Measurements from ENCODE around the gene TNP1.

TNP1 gene

DNA sequence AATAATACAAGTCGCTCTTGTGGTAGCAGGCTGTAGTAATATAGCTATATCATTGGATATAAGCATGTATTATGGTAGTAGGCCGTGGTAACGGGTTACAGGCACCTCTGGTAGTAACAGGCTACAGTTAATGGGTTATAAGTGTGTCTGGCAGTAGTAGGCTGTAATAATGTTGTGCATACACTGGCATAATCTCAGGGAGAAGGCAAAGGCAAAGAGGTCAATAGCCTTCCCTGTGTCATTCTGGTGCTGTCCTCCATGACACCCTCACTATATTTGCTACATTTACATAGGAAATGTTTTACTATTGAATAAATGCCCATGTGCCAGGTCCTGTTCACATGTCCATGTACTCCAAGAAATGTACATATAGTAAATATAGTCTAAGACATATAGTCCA, 12.8 kb upstream of the TNP1 start:
- DNase-seq: no peak

DNA sequence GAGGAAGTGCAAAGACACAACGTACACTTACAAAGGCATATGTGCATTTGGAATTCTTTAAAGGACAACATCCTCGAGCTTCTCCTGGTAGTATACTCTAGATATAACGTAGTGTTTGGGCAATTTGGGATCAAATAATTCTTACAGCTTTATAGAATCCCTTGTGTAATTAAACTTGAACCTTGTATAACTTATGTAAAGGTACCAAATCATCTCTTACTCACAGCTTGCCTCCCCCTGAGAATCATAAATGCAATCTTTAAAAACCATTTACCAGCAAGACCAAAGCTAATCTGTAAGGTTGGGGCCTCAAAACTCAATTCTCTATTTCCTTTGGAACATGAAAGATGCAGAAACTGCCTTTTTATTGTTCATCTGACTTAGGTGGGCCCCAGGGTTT, 12.2 kb upstream of the TNP1 start:
- DNase-seq: no peak

DNA sequence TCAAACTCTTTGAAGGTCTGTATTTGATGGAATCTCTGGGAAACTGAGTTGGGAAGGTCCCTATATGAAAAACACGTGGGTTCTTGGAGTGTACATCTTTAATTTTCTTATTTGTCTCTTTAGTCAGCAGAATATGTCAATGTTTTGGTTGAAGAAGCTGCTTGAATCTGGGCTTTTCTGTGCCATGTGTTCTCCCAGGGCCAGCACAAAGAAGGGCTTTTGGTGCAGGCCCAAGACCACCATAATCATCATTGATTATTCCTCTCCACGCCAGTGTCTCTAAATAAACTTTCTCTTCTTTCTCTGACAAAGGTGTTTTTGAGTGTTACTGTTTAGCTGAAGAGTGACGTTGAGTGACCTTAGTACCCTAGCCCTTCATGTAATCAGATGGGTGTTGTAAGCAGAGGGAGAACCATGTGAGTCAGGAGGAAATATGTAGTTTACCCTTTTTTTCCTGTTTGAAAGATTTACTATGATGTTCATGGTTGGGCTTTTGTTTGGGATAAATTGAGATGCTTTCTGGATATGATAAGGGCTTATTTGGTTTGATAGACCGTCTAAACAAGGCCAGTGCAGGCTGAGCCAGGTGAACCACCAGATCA, 11.6 kb upstream of the TNP1 start:
- DNase-seq: no peak

DNA sequence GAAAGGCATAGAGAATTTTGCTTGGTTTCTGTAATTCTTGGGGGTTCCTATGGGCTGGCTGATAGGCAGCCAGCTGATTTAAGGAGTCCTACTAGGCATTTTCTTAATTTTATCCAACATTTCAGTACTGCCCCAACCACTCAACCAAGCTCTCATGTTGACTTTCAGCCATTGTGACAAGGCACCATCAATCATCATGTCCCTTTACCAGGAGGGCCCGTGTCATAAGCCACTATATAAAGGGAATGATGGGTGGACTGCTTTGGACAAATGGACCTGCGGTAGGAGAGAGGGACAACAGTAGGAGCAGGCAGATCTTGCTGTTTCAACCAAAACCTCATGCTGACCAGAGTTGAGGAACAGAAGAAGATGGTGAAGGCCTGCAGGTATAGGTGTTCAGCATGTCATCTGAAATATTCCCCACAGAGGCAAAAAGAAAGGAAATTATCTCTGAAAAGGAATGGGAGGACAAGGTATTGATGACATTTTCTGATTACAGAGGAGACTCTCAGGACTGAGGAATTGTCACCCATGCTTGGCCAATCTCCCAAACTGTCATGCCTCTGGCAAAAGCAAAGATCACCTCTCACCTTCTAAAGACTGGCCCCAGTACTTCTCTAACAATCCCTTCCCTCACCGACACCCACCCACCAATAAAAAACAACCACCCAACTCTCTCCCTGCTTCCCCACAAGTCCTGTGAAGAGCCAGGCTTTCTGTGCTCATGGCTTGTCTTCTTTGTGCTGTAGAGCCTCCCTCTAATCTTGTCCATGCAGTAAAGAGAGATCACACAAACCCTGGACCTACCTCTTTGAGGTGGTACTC, 10.9 kb upstream of the TNP1 start:
- no peak for DNase-seq

DNA sequence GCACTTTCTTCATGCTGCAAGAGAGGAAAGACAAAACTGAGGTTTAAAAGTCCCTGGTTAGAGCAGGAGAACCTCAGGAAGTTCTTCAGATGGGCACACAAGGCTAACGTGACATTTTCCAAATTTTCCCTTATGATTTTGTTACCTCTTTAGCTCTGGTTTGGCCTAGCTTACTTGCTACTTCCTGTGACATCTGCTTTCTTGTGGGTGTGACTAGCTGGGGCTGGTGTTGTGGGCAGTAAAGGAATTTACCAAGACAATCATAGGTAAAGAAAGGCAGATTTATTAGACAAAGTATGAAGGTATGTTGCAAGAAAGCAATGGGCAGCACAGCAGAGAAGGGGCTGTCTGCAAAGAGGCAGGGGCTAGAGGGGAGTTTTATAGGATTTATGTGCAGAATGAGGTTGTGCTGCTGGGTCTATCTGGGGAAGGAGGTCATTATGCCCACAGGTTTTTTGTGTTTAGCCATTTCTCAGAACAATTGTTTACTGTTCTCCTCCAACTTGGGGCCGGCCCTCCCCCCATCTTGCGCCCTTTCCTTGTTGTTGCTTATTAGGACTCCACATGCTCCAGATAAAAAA, 6.7 kb upstream of the TNP1 start:
- no peak for DNase-seq

DNA sequence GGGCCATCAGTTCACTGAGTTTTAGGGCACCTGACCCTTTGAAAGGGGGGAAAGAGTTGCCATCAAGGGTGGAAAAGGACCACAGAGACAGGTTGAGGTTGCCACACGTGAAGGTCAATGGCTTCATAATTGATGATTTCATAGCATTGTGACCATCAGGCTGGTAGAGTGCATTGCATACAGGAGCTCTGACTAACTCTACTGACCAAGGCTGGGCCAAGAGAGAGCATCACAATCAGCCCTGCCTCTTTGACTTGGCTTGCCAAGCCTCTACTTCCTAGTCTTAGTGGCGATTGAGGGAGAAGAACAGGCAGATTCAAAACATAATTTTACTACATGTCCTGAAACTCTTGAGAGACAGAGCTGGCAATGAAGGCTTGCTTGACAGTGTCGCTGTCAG, 5.8 kb upstream of the TNP1 start:
- no peak for DNase-seq

DNA sequence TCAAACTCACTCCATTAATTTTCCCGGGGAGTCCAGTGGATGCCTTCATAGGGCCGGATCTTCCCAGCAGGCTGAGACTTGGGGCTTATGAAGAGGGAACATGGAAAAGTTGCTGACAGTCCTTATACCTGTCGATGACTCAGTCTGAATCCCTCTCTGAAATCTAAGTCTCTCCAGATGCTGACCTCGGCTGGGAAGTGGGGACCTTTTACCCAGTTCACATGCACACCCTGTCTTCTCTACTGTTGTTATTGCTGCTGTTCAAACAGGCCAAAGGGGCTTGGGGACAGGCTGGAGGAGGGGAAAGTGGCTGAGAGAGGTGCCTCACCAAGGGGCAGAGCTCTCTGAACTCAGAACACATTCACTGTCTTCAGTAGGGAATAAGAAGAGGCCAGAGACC, 4.1 kb upstream of the TNP1 start:
- DNase-seq: no peak

DNA sequence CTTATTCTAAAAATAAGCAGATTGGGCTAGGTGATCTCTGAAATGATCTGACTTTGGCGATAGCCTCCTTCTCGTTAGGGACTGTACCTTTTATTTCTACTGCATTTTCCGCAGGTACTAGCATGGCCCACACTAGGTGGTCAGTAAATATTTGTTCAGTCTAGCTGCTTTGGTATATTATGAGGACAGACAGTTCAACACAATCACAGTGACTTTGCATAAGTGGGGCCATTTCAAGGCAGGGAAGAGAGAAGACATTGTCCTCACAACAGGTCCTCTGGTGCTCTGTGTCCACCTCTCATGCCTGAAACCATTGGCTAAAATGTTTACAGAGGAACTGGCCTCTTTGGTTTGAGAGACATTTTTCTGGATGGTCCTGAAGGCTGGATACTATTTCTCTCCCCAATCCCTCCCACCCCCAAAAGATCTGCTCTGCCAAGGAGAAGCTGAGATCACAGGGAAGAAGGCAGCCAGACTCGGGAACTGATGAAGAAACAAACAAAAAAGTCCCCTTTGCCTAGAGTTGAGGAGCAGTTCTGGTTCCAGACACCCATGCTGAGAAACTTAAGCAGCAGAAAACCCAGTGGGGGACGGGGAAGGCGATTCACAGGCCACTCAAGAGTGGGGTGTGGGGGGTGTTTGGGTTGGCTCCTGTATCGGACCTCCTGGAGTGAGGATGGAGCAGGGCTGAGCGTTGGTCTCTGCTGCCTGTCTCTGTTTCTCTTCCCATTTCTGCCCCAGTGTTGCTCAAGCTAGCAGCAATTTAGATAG, 2.9 kb upstream of the TNP1 start:
- DNase-seq: no peak

DNA sequence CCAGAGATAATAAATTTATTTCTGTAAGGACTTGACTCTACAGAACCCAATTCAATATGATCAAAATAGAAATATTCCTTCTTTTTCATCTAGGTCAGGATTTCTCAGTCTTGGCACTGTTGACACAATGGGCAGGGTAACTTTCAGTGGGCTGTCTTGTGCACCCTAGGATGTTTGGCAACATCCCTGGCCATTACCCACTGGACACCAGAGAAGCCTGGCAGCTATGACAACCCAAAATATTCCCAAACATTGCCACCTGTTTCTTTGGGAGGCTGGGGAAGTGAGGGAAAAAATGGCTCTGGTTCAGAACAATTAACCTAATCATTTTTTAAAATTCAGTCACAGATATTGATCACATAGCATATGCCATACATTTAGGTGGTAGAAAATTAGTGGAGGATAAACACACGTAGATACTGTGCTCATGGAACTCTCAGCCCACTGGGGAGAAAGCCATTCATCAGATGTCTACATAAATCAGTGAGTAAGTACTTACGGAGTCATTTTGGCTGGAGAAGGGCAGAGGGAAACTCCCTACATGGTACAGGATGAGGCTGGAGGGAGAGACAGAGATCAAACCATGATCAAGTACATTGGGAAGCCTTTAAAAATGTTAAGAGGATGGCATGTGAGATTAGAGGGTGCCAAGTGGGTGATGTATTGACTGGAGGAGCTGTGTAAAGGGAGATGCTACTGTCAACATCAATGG, 718 bp upstream of the TNP1 start:
- no peak for DNase-seq

DNA sequence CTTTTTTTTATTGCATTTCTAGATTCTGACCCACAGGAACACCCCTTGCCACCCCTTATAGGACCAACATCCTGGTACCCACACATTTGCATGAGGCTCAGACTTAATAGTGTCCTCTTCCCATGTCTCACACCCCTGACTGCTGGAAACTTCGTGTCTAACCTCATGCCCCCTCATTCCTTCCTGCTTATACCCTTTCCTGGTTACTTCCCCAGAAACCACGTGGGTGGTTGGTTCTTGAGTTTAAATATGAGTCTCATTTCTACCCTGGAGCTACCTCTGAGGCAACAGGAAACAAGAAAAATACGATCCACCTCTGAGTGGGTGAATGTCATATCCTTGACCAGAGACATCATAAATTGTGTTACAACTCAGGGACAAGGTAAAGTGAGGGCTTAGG, 1.6 kb downstream of the TNP1 start:
- no peak for DNase-seq

DNA sequence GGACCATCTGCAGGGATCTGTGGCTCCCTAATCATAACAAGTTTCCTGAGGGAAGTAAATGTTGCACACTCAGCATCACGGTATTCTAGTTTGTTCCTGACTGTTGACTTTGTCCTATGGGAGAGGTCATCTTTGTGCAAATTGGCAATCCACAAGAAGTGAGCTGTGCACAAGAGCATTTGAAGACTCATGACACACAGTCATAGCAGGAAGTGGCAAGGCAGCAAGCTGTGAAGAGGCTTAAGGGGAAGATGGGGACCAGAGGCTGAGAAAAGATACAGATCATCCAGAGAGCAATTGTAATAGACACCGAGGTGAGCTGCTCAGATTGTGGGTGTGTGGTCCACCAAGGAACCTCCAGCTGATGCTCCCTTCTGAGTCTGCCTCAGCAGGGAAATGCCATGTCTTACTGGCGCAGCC, 2.7 kb downstream of the TNP1 start:
- no peak for DNase-seq

DNA sequence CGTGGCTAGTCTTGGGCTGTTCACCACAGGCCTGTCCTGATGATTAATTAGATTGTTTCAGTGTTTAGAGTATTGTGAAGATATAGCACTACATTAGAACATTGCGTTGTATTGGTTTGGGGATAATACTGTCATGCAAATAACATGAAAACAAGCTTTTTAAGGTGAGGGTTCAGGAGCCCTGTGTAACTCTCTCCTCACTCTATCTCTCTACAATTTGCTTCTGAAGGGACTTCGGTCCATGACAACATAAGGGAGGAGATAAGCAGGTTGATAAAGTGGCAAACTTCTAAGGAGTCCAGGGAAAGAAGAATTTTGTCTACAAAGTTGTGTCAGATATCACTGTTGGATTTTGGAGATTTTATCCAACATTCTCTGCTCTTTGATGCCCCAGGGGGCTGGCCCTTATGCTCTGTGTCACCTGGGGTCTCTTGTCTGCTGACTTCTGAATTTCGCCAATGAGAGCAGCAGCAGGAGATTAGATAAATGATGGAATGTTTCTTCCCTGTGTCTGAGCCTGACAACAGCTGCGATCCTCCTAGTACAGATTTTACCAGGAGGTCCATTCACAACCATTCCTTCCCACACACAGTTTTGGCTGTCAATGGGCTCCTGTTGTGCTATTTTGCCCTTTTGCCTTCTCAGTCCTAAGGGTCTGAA, 3.3 kb downstream of the TNP1 start:
- no peak for DNase-seq

DNA sequence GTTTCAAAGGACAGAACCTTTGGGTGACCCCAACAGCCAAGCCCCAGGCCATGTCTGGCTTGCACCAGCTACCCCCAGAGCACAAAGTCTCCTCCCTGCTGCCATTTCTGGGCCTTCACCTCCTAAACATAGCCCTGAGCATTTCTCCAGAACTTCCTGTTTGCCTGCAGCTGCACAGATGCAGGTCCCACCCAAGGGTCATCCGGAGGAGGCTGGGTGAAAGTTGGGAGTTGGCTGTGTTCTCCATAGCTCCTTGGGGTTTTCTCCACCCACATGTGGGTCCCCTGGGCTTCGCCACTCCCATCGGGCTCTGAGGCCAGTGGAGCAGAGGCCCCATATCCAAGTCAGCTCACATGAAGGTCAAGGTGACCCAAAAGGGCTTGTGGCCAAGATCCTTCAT, 4.3 kb downstream of the TNP1 start:
- no peak for DNase-seq

DNA sequence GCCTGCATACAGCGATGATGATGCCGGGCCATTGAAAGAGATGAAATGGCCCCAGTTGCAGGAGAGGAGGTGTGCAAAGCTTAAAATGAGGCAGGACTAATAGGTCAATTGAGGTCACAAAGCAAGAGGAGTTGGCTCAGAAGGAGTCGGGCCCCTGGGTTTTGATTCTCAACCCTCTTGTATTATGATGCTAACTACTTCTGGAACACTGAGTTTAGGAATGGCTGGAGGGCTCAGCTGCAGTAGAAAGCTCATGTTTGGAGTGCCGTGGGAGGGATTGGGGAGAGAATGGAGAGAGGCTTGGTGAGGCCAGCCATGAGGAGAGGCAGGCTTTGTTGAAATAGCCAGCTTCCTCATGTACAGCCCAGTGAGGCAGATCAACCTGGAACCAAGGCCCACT, 4.8 kb downstream of the TNP1 start:
- no peak for DNase-seq

DNA sequence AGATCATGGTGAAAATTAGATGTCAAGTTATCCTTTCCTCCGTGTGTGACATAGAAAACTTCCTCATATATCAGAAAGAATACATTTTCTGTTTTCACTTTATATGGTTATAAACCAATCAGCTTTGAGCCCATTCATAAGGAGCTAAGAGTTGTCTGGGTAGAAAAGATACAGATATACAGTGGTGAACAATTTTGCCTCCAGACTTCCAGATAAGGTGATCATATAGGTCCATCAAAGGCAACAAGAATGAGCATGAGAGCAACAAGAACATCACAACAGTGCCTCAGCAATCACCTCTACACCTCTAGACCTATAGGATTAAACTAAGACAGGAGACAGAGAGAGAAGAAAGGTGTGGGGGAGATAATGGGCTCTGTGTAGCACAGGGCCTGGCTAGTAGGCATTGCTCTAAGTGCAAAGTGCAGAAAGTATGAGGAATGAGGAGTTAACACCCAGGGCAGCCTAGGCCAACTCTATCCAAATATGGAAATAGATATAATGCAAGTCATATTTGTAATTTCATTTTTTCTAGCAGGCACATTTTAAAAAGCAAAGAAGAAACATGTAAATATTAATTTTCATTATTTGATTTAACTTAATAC, 8.3 kb downstream of the TNP1 start:
- DNase-seq: no peak

DNA sequence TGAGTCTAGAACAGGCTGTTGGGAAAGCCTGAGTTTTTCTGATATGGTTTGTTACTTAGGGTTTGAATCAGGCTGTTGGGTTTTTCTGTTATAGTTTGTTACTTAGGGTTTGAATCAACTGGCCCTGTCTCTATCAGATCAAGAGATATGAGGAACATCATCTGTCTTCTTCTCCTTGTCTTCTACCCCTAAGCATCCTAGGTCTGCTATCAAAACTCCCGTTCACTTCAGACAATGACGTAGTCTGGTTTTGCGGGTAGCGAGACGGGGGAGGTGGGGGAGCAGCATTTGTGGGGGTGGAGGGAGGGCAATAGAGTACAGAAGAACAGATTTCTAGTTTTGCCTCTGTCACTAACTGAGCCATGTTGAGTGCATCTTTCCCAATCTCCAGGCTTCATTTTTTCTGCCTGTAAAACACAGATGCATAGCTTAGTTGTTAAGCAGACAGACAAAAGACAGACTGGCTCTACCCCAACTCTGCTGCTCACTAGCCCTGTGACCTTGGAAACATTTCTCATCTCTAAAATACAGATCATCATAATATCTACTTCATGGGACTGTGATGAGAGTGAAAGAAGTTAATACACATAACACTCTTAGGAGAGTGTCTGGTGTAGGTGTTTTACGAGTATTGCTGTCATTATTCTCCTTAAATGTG, 9.1 kb downstream of the TNP1 start:
- DNase-seq: no peak

DNA sequence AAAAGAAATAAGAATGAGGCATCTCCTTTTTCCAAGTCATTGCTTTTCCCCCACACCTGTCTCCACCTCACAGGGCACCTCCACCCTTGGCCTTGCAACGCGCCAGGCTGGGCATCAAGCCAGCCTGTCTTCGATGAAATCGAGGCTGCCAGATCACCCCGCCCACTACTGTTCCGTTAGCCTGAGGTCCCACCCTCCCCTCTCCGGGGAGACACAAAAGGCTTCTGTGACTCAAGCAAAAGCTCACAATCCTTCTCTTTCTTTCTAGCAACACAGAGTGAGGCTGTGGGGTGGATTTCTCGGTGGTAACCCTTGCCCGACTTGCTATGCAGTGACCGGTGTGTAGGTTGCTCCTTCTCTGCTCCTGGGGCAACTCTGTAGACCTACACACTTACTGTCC, 9.9 kb downstream of the TNP1 start:
- DNase-seq: no peak

DNA sequence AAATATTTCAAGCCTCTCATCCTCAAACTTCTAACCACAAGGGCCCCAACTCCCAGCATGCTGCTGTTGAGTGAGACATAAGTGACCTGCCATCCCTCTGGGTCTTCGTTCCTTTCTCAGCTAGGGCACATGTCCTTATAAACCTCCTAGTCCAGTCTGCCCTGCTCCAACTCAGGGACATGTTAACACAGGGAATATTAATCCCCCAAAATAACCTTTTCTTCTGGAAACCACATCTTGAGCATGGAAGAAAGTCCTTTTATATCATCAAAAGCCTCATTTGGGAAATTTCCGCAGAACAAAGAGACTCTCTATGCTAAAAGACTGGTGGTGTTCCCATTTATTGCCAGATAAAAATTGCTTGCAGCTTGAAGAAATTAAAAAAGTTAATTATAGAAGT, 14.4 kb downstream of the TNP1 start:
- no peak for DNase-seq

DNA sequence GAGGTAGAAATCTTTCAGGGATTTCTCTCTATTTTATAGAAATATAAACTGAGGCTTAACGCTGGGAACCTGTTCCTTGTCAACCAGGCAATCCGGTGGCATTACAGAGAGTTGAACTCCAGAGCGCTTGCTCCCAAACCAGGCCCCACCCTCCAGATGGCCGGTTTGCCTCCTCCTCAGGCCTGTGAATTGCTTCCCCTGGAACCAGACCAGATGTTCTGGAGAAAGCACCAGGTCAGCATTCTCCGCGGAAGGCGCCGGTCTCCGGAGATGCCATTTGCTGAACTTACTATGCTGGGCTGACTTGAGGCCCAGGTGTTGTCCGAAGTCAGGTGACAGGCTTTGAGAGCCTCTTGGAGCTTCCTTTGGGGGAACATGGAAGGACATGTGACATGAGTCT, 17.2 kb downstream of the TNP1 start:
- DNase-seq: no peak

DNA sequence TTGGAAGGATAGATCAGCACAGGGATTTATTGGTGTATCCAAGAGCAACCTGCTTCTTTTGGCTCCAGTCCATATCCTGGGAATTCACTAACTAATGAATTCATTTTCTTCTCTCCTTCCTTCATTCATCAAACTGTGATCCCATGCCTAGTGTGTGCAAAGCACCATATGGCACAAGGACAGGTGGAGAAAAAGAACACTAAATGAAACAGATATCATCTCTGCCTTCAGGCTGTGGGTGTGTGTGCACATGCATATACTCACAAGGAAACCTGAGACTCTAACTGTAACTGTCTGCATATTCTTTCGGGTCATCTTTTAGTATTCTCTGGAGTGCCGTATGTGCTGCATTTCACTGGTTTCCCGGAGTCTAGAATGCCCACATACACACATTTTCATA, 20.2 kb downstream of the TNP1 start:
- no peak for DNase-seq

DNA sequence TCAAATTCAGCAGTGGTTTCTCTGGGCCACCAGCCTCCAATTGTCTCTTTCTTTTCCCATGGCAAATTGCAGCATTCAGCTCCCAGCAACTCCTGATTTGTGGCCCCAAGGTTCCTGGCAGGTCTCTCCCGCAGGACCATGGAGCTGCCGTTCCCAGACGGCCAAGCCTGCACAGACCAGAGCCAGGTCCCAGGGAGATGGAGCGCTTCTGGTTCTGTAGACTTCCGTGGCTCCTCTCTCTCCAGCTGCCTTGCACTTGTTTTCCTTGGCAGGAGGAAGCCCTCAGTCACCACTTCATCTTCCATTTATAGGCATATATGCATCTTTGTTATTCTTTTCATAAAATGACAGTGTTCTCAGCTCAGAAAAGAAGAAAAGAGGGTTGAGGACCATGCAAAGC, 21.7 kb downstream of the TNP1 start:
- DNase-seq: no peak

DNA sequence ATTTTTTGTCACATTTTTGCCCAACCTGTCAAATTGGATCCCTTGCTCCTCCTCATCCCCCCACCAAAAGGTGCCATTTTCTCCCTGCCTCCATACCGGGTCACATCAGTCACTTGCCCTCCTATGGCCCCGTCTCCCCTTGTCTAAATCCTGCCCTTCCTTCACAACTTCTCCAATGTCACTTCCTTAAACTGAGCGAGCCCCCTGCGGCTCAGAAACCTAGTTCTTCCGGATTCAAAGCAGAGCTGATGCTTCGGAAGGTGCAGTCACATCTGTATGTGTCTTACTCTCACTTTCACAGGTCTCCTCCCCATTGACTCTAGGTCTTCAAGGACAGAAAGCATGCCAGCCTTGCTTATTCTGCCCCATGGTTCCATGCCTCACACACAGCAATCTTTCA, 22.1 kb downstream of the TNP1 start:
- DNase-seq: no peak

All from NCI-H1417 treated with DMSO at 0.1 percent for 48 hours (cell line).